Astrocyte of the spinal cord (primary cell): ENCODE results near the gene HS2ST1.

Experiments
- DNase-seq: peaks from one replicate; pipeline ENCODE4 v3.0.0; 2011; ENCODE audit warnings: low read depth, low spot score
- H3K4me3 ChIP-seq: 2 replicates; pipeline ENCODE4 v1.5.1; 2011; ENCODE audit warnings: low read depth, mild to moderate bottlenecking, low read length, moderate library complexity
- in situ Hi-C: cut with HindIII; loops from 2 replicates; pipeline ENCODE4 v1.10.0; 2017; ENCODE audit warnings: low sequenced_read_pairs
- TF ChIP-seq, protein P1 (sequence below): IDR thresholded peaks from 2 replicates; pipeline ENCODE4 v1.5.1; 2012; ENCODE audit warnings: low read depth, mild to moderate bottlenecking, low read length, inconsistent platforms

Gene HS2ST1

DNA sequence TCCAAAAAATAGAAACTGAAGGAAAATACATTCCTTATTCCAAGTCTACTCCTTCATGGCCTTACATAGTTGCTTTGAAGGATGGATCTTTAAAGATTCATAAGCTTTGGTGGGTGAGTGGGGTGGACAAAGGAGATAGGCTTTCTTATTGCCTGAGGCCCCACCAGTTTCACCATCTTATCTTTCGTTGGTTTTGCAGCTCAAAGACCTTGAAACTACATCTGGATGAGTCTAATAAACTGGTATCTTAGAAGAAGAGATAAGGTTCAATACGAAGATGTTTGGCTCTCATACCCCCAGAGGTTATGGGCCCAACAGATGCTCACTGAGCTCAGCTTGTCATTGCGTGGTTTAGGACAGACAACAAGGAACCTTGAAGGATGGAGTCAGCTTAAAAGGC lies 201.5 kb downstream of the HS2ST1 start:
- no peak for DNase-seq
- no peak overlapping the region for H3K4me3 ChIP-seq
- in situ Hi-C loops = no loop called here
- TF ChIP-seq, protein P1, sequence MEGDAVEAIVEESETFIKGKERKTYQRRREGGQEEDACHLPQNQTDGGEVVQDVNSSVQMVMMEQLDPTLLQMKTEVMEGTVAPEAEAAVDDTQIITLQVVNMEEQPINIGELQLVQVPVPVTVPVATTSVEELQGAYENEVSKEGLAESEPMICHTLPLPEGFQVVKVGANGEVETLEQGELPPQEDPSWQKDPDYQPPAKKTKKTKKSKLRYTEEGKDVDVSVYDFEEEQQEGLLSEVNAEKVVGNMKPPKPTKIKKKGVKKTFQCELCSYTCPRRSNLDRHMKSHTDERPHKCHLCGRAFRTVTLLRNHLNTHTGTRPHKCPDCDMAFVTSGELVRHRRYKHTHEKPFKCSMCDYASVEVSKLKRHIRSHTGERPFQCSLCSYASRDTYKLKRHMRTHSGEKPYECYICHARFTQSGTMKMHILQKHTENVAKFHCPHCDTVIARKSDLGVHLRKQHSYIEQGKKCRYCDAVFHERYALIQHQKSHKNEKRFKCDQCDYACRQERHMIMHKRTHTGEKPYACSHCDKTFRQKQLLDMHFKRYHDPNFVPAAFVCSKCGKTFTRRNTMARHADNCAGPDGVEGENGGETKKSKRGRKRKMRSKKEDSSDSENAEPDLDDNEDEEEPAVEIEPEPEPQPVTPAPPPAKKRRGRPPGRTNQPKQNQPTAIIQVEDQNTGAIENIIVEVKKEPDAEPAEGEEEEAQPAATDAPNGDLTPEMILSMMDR = no peak

DNA sequence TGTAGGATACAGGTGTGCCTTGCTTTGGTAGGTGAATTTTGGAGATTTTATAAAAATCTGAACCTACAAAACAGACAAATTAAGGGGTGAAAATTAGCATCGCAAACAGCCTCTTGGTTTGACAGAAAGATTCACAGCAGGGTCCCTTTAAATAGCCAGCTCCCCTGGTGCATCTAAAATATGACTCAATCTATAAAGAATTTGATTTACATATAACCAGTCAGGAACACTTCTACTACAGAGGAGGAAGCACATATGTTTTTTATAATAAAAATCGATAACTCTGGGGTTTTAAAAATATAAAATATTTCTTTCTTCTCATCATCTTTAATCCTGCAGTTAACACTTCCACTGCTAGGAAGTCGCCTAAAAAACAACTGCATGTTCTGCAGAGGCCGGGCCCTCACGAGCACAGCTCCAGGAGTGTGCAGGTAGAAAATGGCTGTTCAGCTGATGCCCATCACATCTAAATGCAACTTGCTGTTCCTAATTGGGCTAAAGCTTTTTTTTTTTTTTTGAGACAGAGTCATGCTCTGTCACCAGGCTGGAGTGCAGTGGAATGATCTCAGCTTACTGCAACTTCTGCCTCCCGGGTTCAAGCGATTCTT lies 203.4 kb downstream of the HS2ST1 start:
- no peak overlapping the region for H3K4me3 ChIP-seq
- DNase-seq = peak; percentile 58
- in situ Hi-C loops = no loop called here
- TF ChIP-seq, protein P1 = no peak

DNA sequence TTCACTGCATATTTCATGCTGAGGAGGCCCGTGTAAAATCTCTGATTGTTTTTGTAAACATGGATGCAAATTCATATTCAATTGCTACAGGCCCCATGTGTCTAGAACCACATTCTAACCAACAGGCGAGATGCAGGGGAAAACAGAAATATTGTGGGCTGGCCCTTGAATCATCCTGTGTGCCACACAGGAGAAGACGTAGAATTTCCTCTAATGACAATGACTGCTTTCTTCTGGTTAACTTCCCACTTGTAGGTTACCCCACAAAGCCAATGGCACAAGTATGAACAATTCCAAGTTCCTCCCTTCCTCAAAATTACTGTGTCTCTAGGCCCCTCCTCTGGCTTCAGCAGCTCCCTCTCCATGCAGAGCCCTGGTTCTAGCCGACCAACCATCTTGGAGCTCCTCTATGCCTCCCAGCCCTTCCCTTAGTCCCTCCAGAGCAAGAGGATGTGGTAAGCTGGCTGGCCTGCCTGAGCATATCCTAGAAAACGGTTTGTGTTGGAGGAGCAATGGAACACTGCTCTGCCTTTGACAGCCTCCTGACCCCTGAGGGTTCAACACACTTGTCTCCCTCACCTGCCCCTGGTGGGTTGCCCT lies 205.2 kb downstream of the HS2ST1 start:
- H3K4me3 ChIP-seq = no peak overlapping the region
- no peak for DNase-seq
- TF ChIP-seq, protein P1 = no peak
- in situ Hi-C loops = no loop called here

DNA sequence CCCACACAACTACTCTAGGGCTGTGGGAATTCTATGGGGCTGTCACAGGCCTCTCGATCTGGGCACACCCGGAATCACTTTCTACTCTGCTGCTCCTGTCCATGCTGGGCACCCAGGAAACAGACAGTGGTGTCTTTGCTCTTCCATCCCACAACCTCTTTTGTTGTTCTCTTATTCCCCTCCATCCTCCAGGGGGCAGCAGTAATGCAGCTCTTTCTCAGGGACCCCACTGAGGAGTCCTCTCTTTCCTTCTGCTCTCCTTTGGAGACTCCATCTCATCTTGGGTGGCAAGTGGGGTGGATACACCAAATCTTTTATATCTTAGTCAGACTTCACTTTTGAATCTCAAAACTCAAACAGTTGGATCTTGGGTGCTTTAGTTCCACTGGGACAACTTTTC lies 206.3 kb downstream of the HS2ST1 start:
- no peak for DNase-seq
- in situ Hi-C loops = no loop called here
- TF ChIP-seq, protein P1 = peak; percentile 40
- H3K4me3 ChIP-seq = no peak overlapping the region

DNA sequence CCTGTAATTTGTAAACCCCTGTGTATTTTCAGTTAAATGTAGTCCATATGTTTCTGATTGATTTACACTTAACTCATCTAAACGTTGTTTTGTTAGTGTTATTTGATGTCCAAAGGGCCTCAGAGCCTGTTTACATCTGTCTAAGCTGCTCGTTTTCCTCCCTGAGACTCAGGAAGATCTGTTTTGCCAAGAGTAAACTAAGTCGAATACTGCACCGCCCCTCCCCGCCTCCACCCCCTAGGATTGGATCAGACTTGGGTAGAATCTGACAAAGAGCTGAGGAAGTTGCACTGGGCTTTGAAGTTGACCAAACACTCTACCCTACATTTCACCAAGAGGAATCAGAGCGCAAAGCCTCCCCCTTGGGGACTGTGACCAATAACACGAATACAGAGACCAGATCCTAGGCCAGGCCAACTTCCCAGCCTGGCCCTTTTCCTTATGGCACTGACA lies 207.3 kb downstream of the HS2ST1 start:
- TF ChIP-seq, protein P1 = no peak
- DNase-seq = no peak
- no peak overlapping the region for H3K4me3 ChIP-seq
- in situ Hi-C loops = no loop called here

DNA sequence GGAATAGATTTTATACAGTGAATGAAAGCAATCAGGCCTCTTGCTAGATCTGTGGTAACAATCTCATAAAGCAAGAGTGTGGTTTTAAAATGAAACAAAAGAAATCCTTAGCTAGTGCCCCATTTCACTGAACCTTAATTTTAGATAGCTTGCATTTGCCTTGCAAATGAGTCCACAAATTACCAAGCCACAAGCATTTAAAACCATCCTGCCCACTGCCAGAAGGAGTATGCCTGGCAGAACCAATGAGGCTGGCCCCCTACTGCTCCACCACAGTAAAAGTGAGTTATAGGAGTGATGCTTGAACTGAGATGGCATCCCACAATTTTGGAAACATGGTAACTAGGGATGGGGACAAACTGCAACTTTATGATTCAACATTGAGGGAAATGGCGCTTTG lies 207.8 kb downstream of the HS2ST1 start:
- no peak overlapping the region for H3K4me3 ChIP-seq
- TF ChIP-seq, protein P1 = no peak
- in situ Hi-C loops = no loop called here
- DNase-seq = no peak
